SKM-1 (cell line): ENCODE results near the gene ZBTB20.
A peak's percentile ranks its signal among the peaks of the same experiment; 100 is the strongest.

ENCODE experiments used
- DNase-seq: peaks from one replicate; lab custom pipeline; 2025; ENCODE audit not compliant: unreplicated experiment; lab: John Stamatoyannopoulos, UW

The ZBTB20 gene

DNA sequence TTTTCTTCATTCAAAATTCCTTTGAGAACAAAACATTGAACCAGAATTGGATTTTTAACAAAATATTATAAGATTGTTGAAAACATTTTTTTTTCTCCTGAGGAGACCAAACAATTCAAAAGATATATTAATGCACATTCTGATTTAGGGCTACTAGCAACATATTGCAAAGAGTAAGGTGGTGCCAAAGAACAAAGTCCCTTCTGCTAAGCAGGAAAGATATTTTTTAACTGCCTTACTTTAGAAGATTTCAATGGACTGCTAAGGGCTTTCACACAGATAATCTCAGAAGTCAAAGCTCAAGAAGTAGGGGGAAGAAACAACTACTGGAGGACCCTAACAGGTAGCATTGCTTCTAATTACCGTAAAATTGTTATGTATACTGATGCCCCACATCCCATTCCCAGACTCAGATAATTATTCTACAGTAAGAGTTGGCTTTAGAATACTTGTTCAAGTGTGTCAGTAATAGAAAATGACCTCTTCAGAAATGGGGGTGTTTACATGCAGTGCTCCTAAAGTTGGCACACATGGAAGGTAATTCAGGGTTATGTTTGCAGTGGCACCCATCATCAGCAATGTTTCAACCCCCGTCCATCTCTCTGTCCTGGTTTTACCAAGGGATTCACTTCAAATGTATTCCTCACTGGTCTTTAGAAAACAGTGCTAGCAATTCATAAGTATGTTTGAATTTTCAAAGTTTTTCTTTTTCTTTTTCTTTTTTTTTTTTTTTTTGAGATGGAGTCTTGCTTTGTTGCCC lies 354.7 kb downstream of the ZBTB20 start:
- DNase-seq = no peak

- DNase-seq = no peak
Measured at GRCh38 chr3:114790752-114791151, 356.3 kb downstream of the ZBTB20 start.

DNA sequence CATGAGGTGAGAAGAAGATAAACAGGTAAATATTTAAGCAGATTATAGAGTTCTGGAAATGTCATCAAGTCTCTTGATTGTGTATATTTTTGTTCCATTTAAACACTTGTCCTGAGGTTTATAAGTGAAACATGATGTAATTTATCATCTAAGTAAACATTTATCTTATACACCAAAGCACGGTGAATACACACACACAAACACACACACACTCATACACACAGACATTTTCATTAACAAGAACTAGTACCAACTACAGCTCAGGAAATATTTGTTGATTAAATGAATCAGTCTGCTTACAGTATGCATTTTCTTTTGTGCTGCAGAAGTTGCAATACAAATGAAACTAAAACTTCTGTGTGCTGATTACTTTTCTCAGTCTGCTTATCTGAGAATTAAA lies 357.3 kb downstream of the ZBTB20 start:
- no peak for DNase-seq

GRCh38 chr3:114775395-114775794 lies 371.7 kb downstream of the ZBTB20 start:
- DNase-seq = no peak

GRCh38 chr3:114770874-114771273 lies 376.2 kb downstream of the ZBTB20 start:
- no peak for DNase-seq

GRCh38 chr3:114764056-114764492 lies 383.0 kb downstream of the ZBTB20 start:
- no peak for DNase-seq

GRCh38 chr3:114762144-114762543 lies 384.9 kb downstream of the ZBTB20 start:
- DNase-seq = no peak

DNA sequence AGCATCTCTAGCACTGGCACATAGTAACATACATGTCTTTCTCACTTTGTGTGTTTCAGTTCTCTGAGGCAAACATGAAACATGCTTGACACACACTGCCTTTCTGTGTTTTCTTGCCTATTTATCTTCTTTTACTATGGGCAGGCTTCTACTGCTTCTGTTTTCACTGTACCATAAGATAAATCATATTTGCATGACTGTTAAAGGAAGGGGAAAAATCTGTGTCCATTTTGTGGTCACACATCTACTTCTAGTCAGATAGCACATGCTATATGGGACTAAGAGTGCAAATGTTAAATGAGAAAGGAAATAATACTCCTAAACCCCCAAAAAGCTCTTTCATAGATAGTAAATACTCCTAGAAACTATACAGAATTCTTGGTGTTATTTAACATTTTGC lies 386.4 kb downstream of the ZBTB20 start:
- no peak for DNase-seq

- DNase-seq = peak; percentile 58
Measured at GRCh38 chr3:114758831-114759699, 388.0 kb downstream of the ZBTB20 start.

GRCh38 chr3:114756506-114757279 lies 390.4 kb downstream of the ZBTB20 start:
- DNase-seq = no peak

DNA sequence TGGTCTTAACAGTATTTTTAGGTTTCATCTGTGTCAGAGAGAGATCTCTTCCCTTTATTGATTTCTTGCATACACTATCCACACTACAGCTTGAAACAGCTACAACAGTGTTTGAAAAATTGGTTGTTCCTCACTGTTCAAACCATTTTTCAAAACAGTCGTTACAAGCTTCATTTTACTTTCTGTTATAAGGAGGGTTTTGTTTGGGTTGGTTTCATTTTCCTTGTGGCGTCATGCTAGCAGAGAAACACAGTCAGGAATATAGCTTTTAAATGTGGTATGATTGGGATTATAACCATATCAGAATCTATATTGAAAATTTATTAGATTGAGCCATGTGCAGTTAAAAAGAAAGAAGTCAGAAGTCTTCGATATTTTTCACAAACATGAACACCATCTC lies 400.6 kb downstream of the ZBTB20 start:
- DNase-seq = no peak

DNA sequence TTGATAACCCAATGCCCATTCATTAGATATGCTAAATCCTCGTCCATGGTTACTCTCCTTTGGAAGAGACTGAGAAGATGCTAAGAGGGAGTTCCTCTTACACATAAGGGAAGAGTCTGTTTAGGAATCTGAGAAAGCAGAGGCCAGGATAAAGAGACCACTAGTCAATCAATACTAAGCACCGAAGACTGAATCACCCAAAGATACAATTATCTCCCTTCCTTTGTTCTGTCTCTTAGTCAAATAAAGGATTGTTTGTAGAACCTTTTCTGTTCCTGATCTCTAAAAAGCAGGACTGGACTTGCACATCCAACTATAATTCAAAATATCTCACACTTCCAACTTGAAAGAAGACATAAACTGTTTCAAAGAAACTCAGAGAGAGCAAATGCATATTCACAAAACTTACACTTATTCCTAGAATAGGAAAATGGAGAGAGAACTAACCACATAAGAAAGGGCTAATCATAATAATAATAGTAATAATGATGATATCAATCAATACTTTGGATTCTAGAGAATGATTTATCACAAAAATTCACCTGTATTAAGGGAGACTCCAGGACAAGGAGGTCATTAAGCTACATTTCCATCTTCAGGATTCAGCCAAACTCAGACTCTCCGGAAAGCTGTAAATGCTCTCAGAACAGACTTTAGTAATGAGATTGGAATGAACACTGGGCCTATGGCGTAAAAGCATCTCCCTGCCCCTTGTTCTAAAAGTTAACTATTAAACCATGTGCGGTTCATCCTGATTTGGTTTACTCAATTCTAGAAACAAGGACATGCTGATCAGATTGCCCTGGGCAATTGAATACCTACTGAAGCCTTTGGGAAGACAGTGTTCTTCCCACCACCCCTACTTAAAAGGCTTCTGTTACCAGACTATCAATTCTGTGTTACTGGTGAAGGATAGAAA lies 401.5 kb downstream of the ZBTB20 start:
- DNase-seq = no peak

DNA sequence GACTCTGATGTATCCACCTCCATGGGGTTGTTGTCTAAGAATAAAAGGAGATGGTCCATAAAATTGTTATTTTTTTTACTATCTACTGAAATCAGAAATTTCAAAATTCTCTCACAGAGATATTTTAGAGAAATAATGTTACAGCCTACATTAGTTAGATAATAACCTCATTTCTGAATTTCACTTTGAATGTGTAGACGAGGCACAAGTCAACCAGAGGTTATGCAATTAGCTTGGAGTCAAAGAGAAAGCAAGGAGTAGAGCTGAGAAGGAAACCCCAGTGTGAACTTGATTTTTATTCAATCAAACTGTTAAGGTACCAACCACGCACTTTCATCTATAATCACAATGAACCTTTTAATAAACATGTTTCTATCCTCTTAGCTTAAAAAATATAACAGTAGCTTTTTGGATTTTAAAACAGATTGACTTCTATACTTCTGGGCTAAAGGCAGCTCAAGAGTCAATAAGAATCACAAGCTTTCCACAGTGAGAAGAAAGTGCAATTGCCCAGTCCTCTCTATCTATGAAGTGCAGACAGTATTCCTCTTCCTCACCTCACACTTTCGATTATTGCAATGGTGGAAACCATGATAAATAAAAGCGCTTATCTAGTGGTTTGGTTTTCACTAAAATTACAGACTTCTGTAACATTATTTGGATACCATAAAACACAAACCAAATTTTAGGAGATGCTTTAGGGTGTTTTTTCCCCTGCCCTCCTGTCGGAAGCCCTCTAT lies 403.2 kb downstream of the ZBTB20 start:
- DNase-seq = no peak

DNA sequence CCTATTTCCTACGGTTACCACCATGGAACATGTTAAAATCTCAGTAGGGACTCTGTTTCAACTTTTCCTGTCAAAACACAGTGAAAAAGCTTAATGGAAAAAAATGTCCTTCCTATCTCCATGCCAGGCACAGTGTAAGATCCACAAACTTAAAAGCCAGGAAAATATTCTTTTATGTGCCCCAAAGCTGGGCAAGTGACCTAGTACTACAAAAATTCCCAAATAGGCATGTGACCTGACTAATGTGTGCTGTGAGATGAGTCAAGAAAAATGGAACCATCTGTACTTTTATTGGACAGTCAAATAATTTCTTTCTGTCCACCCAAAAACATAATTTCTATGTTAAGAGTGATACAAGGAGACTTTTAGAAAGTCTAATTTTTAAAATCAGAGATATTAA lies 406.0 kb downstream of the ZBTB20 start:
- no peak for DNase-seq

DNA sequence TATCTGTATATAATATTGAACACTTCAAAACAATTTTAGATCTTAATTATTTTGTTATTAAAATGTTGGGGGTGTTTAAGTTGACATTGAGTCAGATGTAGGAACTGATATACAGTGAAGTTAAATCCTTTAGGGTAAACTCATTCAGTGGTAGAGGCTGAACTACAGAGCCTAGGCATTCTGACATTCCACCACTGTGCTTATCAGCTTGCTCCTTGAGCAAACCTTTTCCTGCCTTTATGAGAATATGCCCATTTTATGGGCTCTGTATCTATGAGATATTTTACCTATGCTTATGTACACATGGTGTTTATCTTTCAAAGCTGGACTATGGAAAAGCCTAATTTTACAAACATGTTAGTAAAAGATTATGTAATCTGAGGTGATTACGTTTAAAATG lies 407.5 kb downstream of the ZBTB20 start:
- DNase-seq = no peak

GRCh38 chr3:114732353-114732752 lies 414.7 kb downstream of the ZBTB20 start:
- no peak for DNase-seq

GRCh38 chr3:114730397-114730796 lies 416.7 kb downstream of the ZBTB20 start:
- DNase-seq = no peak

- DNase-seq = no peak
Measured at GRCh38 chr3:114727373-114727772, 419.7 kb downstream of the ZBTB20 start.

DNA sequence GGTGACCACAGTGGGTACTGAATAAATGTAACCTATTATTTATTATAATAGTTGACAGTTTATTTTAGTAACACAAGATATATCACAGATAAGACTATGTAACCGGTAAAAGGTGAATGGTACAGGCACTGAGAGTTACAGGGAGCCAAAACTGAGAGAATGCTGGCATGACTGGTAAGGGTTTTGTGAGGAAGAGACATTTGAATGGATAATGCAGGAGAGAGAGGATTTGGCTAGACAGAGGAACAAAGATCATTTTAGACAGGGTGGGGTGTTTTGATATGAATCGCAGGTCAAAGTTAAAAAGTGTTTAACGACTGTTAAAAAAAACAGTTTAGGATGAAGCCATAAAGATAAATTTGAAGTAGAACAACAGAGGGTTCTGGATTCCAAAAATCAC lies 421.1 kb downstream of the ZBTB20 start:
- no peak for DNase-seq

DNA sequence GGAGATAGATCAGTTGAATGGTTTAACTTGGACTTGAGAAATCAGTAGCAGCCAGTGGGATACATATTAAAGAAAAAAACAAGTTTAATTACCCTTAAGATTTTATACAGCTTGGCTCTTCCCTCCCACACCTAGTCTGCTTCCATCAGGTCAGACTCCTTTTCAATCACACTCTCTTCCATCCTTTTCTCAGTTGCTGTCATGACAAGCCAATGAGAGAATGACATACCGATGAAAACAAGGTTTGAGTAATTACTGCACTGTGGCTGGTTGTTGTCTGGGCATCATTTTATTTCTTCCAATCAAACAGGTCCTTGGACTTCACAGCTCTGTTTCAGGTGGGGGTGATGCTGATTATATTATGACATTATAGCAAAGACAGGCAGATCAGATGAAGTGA lies 424.6 kb downstream of the ZBTB20 start:
- no peak for DNase-seq
